Ishikawa (cell line): ENCODE data around the gene MAD1L1.

Experiments used
- CEBPB ChIP-seq: IDR thresholded peaks from 2 replicates; pipeline ENCODE4 v1.6.1; 2012
- CREB1 ChIP-seq: IDR thresholded peaks from 2 replicates; pipeline ENCODE4 v1.6.1; 2012; ENCODE audit warnings: low read depth
- EGR1 ChIP-seq: IDR thresholded peaks from 2 replicates; pipeline ENCODE4 v1.6.1; 2012
- EP300 ChIP-seq: IDR thresholded peaks from 2 replicates; pipeline ENCODE4 v1.6.1; 2012; ENCODE audit warnings: borderline replicate concordance
- FOXM1 ChIP-seq: IDR thresholded peaks from 2 replicates; pipeline ENCODE4 v1.6.1; 2012; ENCODE audit warnings: low read depth, borderline replicate concordance
- MAX ChIP-seq: IDR thresholded peaks from 2 replicates; pipeline ENCODE4 v1.6.1; 2012
- NFIC ChIP-seq: IDR thresholded peaks from 2 replicates; pipeline ENCODE4 v1.6.1; 2012
- RAD21 ChIP-seq: IDR thresholded peaks from 2 replicates; pipeline ENCODE4 v1.6.1; 2012; ENCODE audit warnings: low read depth
- REST ChIP-seq: IDR thresholded peaks from 2 replicates; pipeline ENCODE4 v1.6.1; 2012; ENCODE audit warnings: low read depth, mild to moderate bottlenecking
- TAF1 ChIP-seq: IDR thresholded peaks from 2 replicates; pipeline ENCODE4 v1.6.1; 2012; ENCODE audit warnings: low read depth, mild to moderate bottlenecking
- TCF12 ChIP-seq: IDR thresholded peaks from 2 replicates; pipeline ENCODE4 v1.6.1; 2012; ENCODE audit warnings: low read depth
- TEAD4 ChIP-seq: IDR thresholded peaks from 2 replicates; pipeline ENCODE4 v1.6.1; 2012
- USF1 ChIP-seq: IDR thresholded peaks from 2 replicates; pipeline ENCODE4 v1.6.1; 2012
- YY1 ChIP-seq: IDR thresholded peaks from 2 replicates; pipeline ENCODE4 v1.6.1; 2012; ENCODE audit warnings: low read depth
- ZBTB7A ChIP-seq: IDR thresholded peaks from 2 replicates; pipeline ENCODE4 v1.6.1; 2012; ENCODE audit warnings: low read depth

MAD1L1 gene

GRCh38 chr7:1843921-1844335, 388.8 kb downstream of the MAD1L1 start:
- TF ChIP-seq TAF1 (no peak), YY1 (no peak), TEAD4 (no peak), REST (no peak), USF1 (no peak), RAD21 (no peak)

- TF ChIP-seq RAD21 = no peak
- no peak for TF ChIP-seq FOXM1
- no peak for TF ChIP-seq YY1
- TF ChIP-seq CREB1 = no peak
- TF ChIP-seq EGR1 = no peak
- no peak for TF ChIP-seq NFIC
- TF ChIP-seq ZBTB7A = no peak
- no peak for TF ChIP-seq TCF12
- no peak for TF ChIP-seq USF1
- TF ChIP-seq CEBPB = no peak
- no peak for TF ChIP-seq REST
- no peak for TF ChIP-seq EP300
- no peak for TF ChIP-seq TEAD4
- TF ChIP-seq TAF1 = no peak
- no peak for TF ChIP-seq MAX
Observed at GRCh38 chr7:1843271-1843861, 389.4 kb downstream of the MAD1L1 start.

GRCh38 chr7:1842321-1843221, 390.2 kb downstream of the MAD1L1 start:
- no peak for TF ChIP-seq YY1
- no peak for TF ChIP-seq CREB1
- TF ChIP-seq RAD21 = no peak
- TF ChIP-seq TAF1 = no peak
- no peak for TF ChIP-seq USF1

- no peak for TF ChIP-seq MAX
- TF ChIP-seq EGR1 = no peak
- TF ChIP-seq CEBPB = no peak
- TF ChIP-seq REST = no peak
- TF ChIP-seq FOXM1 = no peak
- no peak for TF ChIP-seq USF1
- no peak for TF ChIP-seq TEAD4
- no peak for TF ChIP-seq RAD21
- TF ChIP-seq TAF1 = no peak
- no peak for TF ChIP-seq CREB1
- no peak for TF ChIP-seq NFIC
- TF ChIP-seq EP300 = no peak
Observed at GRCh38 chr7:1839701-1840100, 393.0 kb downstream of the MAD1L1 start.
